Measurements from ENCODE around the gene TRIM9.

The TRIM9 gene

GRCh38 chr14:51092965-51093364 lies 1.9 kb downstream of the TRIM9 start:
- DNase-seq: no peak

DNA sequence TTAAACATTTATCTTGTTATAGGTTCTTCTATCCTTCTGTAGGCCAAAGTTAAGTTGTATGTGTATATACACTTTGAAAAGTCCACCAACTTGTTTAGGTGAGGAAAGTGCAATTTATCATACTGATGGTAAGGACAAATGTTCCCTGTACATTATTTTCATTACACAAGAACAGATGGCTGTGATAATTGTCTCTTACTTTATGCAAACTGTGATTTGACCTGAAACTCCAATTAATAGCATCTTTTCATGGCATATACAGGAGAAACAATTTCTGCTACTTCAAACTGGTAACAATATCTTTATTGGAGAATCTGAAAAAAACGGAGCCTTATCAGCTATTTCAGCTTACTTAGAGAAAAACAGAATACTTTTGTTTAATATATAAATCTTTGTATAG lies 5.6 kb downstream of the TRIM9 start:
- DNase-seq: no peak

DNA sequence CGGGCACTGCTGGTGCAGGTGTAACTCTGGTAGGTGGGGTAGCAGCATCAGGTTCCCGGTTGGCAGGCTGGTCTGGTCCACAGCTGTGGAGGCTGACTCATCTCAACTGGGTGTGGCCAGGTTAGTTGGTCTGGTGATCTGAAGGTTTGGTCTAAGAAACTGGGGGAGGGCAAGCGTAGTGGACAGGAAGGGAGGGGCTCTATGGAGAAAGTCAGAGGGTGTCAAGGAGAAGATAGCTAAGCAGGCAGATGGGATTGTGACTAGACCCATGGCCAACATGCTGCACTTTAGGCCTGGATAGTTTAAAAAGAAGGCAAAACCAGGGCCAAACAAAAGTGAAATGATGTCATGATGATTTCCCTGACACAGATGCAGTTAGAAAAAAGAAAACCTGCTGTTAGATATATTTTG lies 7.9 kb downstream of the TRIM9 start:
- no peak for DNase-seq

GRCh38 chr14:51086044-51086443 lies 8.9 kb downstream of the TRIM9 start:
- no peak for DNase-seq

GRCh38 chr14:51084962-51085361 lies 9.9 kb downstream of the TRIM9 start:
- DNase-seq: no peak

DNA sequence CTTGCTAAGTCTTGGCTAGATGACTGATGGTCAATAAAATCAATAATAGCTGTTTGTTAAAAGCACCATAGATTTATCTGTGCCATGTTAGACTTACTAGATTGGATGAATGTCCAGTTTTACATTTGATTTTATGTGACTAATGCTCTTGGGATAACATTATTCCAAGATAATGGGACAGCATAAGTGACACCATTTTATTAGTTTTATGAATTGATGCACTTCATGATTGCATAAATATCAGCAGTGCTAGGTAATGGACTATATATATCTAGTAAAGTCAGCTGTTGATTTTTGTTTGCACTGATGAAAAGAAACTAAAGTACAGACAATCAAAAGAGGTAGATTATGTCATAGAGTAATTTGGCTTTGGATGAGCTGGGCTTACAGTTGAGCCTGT lies 10.4 kb downstream of the TRIM9 start:
- DNase-seq: no peak

DNA sequence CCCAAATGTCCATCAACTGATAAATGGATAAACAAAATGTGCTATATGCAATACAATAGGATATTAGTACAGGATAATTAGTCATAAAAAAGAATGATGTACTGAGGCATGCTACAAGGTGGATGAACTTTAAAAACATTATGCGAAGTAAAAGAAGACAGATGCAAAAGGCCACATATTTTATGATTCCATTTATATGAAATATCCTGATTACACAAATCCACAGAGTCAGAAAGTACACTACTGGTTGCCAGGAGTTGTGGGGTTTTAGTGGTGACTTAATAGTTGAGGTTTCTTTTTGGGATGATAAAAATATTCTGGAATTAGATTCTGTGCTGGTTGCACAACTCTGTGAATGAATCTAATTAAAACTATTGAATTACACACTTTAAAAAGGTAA lies 12.6 kb downstream of the TRIM9 start:
- DNase-seq: no peak

GRCh38 chr14:51081712-51082111 lies 13.2 kb downstream of the TRIM9 start:
- no peak for DNase-seq

DNA sequence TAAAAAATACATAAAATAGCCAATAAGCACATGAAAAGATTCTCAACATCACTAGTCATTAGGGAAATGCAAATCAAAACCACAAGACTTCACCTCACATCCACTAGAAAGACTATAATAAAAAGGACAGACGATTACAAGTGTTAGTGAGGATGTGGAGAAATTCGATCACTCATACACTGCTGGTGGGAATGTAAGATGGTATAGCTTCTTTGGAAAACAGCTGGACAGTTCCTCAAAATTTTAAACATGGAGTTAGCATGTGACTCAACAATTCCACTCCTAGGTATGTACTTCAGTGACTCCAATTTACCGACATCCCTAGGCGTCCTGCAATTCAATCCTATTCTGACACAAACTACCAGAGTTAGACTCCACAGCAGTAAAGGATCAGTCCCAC lies 13.7 kb downstream of the TRIM9 start:
- no peak for DNase-seq

GRCh38 chr14:51080645-51081044 lies 14.3 kb downstream of the TRIM9 start:
- no peak for DNase-seq

DNA sequence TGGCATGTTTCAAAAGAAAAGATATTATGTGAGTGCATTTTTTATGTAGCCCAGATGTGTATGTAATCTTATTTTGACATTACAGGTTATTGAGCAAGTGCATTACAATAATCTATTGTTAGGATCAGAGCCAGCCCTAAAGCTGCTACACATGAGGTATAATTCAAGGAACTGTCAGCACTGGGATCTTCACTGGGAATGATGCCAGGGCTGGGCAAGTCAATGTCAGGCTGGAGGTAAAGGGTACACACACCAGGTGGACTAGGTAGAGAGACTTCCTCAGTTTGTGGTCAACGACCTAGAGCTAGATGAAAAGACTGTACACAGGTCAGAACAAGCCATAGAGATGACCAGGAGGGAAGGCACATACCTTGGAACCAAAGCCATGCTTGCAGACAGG lies 15.4 kb downstream of the TRIM9 start:
- no peak for DNase-seq

DNA sequence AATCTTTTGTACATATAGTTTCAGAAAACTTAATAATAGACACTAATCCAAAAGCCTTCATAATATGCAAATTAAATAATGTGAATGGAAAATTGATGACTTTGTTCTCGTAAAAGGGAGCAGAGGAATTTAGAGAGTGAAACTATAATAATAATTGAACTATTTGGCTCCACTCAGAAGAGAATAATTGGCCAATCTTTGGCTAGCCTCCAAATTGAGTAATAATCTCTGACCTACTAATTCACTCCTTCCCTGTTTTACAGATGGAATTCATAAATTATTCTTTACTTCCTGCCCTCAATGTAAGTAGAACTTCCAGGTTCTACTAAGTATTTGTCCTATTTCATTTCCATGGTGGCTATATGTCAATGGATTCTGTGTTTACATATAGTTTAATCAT lies 15.8 kb downstream of the TRIM9 start:
- no peak for DNase-seq

GRCh38 chr14:51074701-51075385 lies 20.1 kb downstream of the TRIM9 start:
- DNase-seq: no peak

- no peak for DNase-seq
These were observed 21.2 kb downstream of the TRIM9 start for GRCh38 chr14:51073731-51074130.

DNA sequence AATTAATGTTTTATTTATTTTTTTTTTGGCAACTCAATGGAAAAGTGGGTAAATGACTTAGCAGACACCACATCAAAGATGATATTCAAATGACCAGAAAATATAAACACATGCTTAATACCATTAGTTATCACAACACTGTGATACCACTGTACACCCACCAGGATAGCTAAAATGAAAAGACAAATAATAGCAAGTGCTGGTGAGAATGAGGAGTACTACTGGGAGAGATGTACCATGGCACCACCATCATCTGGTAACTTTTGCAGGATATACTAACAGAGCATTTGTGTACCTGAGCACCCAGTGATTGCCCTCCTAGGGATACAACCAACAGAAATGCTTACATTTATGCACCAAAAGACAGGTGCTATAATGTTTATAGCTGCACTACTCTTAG lies 21.9 kb downstream of the TRIM9 start:
- DNase-seq: no peak

- no peak for DNase-seq
These were observed 23.0 kb downstream of the TRIM9 start for GRCh38 chr14:51071857-51072256.

DNA sequence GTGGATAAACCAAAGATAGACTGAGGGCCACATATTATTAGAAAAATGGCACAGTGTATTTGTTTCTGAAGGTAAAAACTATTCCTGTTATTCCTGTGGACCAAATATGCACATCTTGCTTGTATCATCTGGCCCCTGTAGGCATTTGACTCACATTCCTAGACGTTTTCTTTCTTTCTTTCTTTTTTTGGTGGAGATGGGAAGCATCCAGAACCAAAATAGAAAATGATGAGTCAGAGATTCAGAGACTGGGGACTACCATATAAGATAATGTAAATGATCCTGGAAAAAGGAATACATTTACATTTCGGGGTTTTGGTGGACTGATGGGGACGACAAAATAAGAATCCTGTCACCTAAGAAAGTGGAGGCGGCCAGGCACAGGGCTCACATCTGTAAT lies 24.2 kb downstream of the TRIM9 start:
- DNase-seq: no peak

DNA sequence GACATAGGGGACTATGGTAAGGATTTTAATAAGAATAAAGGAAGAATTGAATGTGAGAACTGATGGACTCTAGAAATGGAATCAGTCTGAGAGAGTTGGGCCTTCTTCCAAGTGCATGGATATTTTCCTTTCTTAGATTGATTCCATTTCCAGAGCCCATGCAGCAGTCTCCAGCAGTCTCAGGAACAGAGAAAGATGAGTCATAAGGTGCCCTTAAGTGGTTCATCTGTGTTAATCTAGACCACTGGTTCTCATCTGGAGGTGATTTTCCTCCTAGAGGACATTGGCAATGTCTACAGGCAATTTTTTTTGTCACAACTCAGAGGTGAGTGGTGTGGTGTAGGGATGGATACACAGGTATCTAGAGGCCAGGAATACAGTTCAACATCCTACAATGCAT lies 25.9 kb downstream of the TRIM9 start:
- DNase-seq: no peak

DNA sequence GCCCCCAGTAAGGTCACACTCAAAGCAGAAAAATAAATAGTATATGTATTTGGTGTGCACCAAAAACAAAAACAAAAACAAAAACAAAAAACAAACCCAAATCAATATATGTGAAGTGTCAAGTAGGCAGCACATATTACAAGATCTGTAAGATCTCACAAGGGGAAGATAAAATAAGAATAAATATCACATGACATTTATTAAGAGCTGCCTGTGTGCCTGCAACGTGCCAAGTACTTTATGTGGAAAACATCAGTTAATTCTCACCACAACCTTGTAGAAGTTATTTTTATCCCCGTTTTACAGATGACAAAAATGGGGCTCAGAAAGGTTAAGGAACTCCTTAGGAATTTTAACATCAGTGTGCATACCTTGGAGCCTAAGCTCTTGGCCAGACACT lies 26.6 kb downstream of the TRIM9 start:
- DNase-seq: no peak

DNA sequence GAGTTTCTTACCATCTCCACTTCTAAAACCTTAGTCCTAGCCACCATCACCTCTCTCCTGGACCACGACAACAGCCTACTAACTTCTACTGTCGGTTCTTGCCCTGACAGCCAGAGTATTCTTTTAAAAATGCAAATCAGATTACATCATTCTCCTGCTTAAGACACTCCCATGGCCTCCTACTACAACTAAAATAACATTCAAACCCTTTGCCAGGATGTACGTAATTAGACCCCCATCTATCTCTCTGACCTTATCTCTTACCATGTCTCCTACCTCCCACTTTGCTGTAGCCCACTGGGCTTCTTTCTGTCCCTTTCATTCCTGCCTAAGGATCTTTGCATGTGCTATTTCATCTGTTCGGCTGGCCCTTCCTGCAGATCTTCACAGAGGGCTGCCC lies 27.6 kb downstream of the TRIM9 start:
- DNase-seq: no peak

DNA sequence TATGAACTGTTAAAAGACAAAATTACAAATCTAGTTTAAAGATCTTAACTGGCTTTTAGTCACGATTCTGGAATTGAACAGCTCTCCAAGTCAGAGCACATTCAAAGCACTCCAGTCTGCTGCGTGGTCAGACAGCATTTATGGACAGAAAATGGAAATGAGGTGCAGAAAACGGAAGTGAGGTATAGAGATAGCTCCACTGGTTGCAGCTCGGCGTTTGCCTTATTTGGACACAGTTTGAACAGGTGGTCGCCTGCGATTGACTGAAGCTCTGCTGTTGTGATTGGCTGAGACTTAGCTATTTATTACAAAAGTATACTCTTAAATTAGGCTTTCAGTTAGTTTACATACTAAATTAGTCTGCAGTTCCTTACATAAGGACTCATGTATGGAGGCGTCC lies 28.3 kb downstream of the TRIM9 start:
- DNase-seq: no peak

DNA sequence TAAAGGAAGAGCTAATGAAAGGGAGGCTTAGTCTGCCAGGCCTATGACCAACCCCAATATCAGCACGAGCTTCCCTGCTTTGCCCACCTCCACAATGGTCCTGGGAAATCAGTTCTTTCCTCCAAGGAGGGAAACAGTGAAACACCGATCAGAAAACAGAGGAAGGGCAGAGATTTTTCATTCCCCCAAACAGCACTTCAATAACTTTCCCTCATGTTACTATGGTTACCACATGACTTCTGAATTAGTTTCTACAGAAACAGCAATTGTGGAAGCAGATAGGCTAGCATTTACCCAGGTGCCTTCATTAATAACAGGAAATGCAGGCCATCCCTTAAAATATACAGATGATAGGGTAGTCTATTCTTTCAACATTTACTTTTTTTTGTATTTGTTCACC lies 35.9 kb downstream of the TRIM9 start:
- DNase-seq: no peak

DNA sequence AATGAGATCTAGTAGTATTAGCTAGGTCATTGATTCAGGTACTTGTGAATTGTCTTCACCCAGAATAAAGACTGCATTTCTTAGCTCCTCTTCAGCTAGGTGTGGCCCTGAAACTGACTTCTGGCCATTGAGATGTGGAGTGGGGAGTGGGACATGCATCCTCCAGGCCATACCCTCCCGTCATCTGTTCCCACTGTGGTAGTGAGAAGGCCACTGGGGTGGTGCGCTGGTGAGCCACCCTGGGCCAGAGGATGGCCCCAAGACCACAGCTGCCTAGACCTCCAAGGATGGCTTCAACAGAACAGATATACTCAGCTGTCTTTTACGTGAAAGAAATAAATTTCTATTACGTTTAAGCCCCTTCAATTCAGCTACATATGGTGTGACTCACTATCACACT lies 36.5 kb downstream of the TRIM9 start:
- no peak for DNase-seq

GRCh38 chr14:51056421-51056820 lies 38.5 kb downstream of the TRIM9 start:
- no peak for DNase-seq

- DNase-seq: no peak
These were observed 41.7 kb downstream of the TRIM9 start for GRCh38 chr14:51053157-51053556.

- no peak for DNase-seq
These were observed 49.9 kb downstream of the TRIM9 start for GRCh38 chr14:51044961-51045360.

All from bone marrow (tissue), 2 donors.